Stimulated activated CD8-positive, alpha-beta memory T cell treated with anti-CD3 and anti-CD28 coated beads, Interleukin-15, amount 100 ng/mL, for 48 hours (primary cell): ENCODE data around the gene OR51A7.
"Not testable (repeated sequence)": the region's sequence is repeated elsewhere in the genome, so short reads cannot be mapped to it uniquely, and the experiment has no call there.

Experiments used
- DNase-seq, 2 donors: peaks; one replicate each; pipeline ENCODE4 v3.0.0-alpha.2; 2020; ENCODE audit warnings: low read depth in 2 of 2

OR51A7 gene

DNA sequence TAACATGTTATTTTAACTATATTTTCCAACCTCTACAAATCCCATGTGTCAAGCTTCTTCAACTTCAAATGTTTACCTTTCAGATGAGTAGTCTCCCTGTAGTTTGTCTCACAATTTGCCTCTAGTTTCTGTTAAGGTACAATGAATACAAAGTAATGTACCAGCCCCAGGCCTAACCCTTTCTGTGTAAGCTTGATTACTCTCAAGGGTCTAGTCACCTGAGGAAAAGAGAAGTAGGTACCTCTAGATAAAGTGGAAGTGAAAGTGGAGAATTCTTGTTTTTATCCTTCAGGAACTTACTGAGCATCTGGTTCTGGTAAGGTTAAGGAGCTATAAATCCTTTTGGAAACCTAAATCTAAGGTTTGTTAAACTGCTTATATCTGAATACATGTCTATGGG, at the start of gene OR51A7:
TSS of gene OR51A7 (plus strand) at position 300 of the 400 bp plus-strand sequence. CDS start 3,587 bp downstream, outside the sequence.
- no peak for DNase-seq

DNA sequence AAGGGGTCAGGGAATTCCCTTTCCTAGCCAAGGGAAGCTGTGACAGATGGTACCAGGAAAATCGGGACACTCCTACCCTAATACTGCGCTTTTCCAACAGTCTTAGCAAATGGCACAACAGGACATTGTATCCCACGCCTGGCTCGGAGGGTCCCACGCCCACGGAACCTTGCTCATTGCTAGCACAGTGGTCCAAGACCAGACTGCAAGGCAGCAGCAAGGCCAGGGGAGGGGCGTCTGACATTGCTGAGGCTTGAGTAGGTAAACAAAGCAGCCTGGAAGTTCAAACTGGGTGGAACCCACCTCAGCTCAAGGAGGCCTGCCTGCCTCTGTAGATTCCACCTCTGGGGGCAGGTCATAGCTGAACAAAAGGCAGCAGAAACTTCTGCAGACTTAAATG, 49.3 kb upstream of the OR51A7 start:
- DNase-seq, result not testable (repeated sequence)

DNA sequence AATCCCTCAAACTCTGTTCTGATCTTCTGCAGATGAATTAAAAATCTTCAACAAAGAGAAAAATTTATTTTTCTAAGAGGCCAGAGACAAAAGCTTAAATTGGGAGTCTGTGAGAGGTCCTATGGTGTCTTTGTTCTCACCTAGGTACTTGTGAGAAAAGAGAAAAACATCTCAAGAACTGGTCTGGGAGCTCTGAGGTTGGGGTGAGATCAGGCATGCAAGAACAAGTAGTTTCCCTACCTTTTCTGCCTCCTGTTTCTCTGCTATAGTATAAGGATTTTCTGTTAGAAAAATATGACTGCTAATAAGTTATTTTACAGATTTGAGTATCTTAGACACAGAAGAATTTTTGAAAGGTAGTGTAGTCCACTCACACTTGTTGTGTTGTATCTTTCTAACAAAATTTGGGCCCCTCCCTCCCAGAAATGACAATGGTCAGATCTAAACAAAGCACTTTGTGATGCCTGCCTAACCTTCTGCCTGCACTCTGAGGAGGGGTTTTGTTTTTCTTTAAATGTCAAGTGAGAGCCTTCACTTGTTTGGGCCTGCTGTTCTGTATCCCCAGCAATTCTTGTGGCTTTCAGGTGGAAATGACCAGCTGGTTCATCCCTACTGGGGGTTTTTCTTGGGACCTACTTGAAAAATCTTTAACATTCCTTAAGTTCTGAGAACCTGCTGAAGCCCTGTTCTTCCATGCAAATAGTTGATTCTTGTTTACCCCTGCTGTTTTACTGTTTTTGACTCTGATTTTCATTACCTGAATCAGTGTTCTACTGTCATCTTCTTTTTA, 40.9 kb upstream of the OR51A7 start:
- no peak for DNase-seq

DNA sequence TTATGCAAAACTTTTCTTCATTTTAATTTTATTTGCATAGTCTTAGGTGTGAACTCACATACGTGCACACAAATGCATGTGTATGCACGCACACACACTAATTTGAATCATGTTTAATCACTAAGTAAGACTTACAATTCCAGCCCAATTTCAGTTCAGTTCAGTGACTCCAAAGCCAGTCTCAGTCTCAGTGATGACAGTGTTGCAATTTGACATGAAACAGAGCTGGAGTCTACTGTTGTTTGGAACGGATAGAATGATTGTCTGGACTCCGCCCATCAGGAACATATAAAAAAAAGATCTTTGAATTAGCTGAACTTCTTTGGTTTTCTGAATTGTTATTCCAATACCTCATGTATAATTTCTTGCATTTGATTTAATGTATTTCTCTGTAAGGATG, 39.7 kb upstream of the OR51A7 start:
- DNase-seq, result no peak

- no peak for DNase-seq
Measured at GRCh38 chr11:4865855-4866254, 37.7 kb upstream of the OR51A7 start.

DNA sequence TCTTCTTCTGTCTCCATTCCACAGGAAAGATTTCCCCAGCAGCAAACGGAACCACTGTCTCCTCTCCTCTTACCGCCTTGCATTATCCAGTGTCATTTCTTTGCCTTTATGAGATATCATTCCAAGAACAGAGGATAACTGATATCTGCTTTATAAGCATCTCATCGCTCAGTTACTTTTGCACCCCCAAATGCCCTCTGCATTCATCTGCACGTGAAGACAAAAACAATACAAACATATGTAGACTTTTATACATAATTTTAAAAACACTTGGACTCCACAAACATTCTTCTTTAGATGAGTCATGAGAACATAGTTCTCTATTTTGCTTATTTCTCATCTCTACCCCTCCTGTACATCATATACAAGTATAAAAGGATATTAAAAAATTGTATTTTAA, 22.4 kb upstream of the OR51A7 start:
- DNase-seq, result no peak

DNA sequence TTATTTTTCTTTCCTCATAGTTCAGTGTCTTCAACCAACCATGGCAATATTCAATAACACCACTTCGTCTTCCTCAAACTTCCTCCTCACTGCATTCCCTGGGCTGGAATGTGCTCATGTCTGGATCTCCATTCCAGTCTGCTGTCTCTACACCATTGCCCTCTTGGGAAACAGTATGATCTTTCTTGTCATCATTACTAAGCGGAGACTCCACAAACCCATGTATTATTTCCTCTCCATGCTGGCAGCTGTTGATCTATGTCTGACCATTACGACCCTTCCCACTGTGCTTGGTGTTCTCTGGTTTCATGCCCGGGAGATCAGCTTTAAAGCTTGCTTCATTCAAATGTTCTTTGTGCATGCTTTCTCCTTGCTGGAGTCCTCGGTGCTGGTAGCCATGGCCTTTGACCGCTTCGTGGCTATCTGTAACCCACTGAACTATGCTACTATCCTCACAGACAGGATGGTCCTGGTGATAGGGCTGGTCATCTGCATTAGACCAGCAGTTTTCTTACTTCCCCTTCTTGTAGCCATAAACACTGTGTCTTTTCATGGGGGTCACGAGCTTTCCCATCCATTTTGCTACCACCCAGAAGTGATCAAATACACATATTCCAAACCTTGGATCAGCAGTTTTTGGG, 21.6 kb upstream of the OR51A7 start, which contains the start of gene OR51T1:
TSS of gene OR51T1 (plus strand) at position 41 of the 641 bp plus-strand sequence. CDS start at position 41, 0 bp downstream.
- no peak for DNase-seq

DNA sequence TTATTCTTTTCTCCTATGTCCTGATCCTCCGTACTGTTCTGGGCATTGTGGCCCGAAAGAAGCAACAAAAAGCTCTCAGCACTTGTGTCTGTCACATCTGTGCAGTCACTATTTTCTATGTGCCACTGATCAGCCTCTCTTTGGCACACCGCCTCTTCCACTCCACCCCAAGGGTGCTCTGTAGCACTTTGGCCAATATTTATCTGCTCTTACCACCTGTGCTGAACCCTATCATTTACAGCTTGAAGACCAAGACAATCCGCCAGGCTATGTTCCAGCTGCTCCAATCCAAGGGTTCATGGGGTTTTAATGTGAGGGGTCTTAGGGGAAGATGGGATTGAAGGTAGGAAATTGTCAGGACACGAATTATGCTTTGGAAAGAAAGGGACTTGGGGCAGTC, 21.0 kb upstream of the OR51A7 start:
- no peak for DNase-seq

DNA sequence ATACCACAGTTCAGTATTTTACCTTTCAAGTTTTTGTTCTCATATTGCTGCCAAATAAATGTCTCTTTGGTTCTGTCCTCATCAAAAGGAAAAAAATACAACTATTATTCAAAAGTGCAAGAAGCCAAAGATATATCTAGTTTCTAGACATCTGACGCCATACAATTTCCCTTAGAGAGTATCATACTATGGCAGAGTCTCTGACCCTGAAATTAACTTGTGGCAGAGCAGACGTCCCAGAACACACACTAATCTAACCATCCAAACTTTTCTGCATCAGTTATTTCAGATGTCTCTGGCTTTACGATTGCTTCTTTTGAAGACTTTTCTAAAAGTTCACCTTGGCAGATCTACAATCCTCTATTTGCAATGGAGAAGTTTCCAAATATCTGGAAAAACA, 19.2 kb upstream of the OR51A7 start:
- no peak for DNase-seq

DNA sequence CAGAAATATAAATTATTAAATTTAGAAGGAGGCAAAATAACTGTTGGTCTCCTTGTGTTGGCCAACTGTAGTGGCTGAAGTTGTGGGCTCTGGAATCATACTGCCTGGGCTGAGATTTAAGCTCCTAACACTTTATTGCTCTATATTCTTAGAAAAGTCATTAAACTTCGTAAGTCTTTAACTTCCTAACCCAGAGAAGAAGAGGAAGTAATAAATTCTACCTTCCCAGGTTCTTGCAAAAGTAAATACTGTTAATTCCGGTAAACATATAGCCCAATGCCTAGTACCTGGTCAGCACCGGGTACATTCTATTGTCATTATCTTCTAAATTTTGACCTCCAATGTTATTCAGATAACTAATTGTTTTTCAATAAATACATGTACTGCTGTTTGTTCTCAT, 17.4 kb upstream of the OR51A7 start:
- no peak for DNase-seq

GRCh38 chr11:4887591-4887990, 16.0 kb upstream of the OR51A7 start:
- DNase-seq, result no peak

GRCh38 chr11:4890279-4890678, 13.3 kb upstream of the OR51A7 start:
- DNase-seq, result no peak

DNA sequence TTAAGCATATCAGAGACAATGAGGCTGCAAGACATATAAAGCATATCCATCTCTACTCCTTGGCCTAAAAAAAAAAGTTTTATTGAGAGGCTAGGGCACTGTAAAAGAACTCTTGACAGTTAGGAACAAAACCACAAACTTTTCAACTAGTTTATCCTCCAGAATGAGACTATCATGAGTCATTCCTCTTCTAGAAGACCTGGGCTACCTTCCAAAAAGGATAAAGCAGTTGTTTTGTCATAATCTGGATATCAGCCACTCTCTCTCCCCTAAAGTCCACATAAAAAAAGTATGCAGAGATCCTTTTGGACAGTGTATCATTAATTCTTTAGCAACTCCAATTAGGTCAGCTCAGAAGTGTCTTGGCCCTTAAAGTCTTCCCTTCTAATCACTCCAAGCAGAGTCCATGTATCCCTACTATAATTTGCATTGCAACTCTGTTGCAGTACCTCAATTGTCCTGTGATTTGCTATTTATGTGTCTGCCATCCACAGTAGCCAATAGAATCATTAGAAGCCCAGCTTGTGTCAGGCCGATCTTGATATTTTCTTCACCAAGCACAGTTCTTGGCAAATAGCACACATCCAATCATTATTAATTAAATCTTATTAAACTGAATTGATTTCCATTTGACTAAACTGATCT, 11.5 kb upstream of the OR51A7 start:
- no peak for DNase-seq

DNA sequence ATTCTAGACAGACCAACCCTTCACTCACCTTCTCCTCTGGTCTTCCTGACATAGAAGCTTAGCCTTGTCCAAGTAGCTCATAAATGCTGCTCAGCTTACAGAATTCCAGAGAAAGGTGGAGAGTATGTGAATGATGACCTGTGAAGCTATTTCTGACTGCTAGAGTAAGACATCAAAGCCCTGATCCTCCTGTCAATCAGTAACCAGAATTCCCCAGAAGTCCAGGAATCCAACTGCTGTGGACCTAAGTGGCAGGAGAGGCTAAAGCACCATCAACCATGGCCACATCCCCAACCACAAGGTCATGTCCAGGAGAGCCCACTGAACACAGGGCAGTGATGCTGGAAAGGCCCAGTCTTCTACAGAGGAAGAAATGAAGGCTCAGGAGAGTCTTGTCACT, 13.0 kb downstream of the OR51A7 start:
- DNase-seq, result no peak

- no peak for DNase-seq
Measured at GRCh38 chr11:4919250-4919649, 15.7 kb downstream of the OR51A7 start, which contains the start of gene OR51G2. TSS of gene OR51G2 (minus strand) at chr11:4919350. CDS start at chr11:4915663, 3,687 bp downstream.

- DNase-seq, result no peak
Measured at GRCh38 chr11:4921796-4922195, 18.2 kb downstream of the OR51A7 start.

DNA sequence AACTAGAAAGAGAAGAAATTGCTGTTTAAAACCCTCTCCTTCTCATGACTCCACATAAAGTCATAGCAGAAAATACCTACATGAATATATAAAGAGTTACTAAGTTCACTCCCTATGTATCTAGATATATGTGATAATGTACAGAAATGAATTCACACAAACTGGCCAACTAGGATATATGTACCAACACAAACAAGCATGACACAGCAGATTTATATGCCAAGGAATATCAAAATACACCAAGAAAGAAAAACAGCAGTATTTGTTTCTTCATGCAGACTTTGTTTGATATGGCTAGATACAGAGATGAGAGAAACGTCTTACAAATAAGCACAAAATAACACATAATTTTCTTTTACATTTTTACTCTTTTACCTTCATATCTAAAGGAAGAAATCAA, 18.7 kb downstream of the OR51A7 start:
- no peak for DNase-seq

DNA sequence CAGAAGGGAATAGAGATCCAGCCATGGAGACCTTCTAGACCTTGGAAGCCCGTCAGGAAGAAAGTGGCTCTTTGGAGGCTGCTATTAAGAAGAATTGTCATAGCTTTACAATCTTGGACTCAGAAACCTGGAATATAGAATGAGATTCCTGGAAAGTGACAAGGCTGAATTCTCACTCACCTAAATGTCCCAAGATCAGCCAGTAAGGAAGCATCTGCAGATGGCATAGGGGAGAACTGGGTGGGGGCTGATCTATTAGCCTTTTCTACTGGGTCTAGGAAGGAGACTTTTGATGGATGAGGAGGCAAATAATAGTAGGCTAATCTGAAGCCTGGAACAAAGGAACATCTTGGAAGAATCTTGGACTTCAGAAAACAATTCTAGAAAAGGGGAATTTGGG, 20.7 kb downstream of the OR51A7 start, which contains the start of gene OR51G1:
TSS of gene OR51G1 (minus strand) at position 101 of the 400 bp plus-strand sequence. CDS start at position 101, 0 bp downstream.
- DNase-seq, result no peak

- DNase-seq, result no peak
Measured at GRCh38 chr11:4926608-4927007, 23.0 kb downstream of the OR51A7 start.

DNA sequence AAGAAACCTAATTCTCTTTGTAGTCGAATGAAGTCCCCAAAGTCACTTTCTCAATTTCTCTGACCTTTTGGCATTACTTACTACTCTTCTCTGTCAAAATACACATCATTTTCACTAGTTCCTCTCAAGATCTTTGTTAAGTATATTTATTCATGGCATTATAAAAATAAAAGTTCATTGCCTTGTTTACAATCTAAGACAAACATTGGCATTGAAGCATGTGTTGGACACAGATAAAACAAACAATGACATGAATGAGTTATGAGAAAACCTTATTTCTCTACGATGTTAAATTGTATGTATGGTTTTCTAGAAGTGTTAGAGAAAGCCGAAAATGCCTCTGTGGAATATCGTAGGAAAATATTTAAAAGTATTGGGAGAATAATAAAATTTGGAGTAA, 29.2 kb downstream of the OR51A7 start:
- no peak for DNase-seq

- no peak for DNase-seq
Measured at GRCh38 chr11:4936745-4937144, 33.2 kb downstream of the OR51A7 start.

DNA sequence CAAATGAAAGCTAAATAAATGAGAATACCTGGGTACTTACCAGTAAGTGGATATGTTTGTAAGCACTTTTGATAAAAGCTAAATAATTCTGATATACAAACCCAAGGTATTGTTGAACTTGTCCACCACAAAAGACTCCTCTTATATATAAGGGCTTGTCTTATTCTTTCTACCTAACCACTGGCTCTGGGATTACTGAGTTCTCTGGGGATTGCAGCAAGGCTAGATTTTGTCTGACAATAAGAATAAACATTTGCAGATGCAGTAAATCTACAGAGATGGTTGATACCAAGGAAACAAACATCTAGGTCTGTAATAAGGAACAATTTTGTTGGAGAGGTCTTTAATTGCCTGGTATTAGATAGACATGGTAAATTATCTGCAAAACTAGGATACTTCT, 43.9 kb downstream of the OR51A7 start, which contains the start of gene OR51A4:
TSS of gene OR51A4 (minus strand) at position 101 of the 400 bp plus-strand sequence. CDS start 505 bp downstream, outside the sequence.
- no peak for DNase-seq
